A673 (cell line): ENCODE results near the gene PLB1.

Experiments used
- EZH2 ChIP-seq: fragments of 200-600 bp; sonication (generic); IDR thresholded peaks from 2 replicates; pipeline ENCODE4 v1.6.1; 2017; ENCODE audit warnings: borderline replicate concordance, low read depth, mild to moderate bottlenecking, mixed read lengths, antibody characterized with exemption, low read length; ENCODE audit not compliant: poor library complexity, severe bottlenecking
- TF ChIP-seq, protein P1 (sequence below): fragments of 300-800, 200-600 bp; sonication (generic); conservative IDR thresholded peaks from 2 replicates; pipeline ENCODE4 v1.5.1; 2017; ENCODE audit warnings: low read depth, mild to moderate bottlenecking, antibody characterized with exemption, low read length, moderate library complexity, mixed read lengths

DNA sequence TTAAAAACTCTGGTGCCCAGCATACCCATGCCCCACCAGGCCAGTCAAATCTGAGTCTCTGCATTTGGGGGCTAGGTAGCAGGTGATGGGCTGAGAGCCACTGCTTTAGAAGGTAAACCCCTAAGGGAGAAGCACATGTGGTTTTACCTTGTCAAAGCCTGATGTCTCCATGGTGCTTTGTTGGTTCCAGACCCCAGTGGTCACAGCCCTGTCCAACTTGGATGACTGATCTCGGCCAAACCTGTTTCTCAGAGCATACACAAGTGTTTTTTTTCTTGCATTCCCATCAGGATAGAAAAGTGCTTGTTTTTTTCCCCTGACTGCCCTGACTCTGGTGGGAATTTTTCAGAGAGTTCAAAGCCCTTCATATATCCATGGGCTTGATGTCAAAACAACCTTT is 13.5 kb downstream of the PLB1 start:
- TF ChIP-seq, protein P1, sequence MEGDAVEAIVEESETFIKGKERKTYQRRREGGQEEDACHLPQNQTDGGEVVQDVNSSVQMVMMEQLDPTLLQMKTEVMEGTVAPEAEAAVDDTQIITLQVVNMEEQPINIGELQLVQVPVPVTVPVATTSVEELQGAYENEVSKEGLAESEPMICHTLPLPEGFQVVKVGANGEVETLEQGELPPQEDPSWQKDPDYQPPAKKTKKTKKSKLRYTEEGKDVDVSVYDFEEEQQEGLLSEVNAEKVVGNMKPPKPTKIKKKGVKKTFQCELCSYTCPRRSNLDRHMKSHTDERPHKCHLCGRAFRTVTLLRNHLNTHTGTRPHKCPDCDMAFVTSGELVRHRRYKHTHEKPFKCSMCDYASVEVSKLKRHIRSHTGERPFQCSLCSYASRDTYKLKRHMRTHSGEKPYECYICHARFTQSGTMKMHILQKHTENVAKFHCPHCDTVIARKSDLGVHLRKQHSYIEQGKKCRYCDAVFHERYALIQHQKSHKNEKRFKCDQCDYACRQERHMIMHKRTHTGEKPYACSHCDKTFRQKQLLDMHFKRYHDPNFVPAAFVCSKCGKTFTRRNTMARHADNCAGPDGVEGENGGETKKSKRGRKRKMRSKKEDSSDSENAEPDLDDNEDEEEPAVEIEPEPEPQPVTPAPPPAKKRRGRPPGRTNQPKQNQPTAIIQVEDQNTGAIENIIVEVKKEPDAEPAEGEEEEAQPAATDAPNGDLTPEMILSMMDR, result no peak
- TF ChIP-seq EZH2, result no peak
